DMS153 (cell line): Measurements from ENCODE around the gene NPPB.

Experiments
- DNase-seq: peaks from one replicate; lab custom pipeline; 2025; lab: John Stamatoyannopoulos, UW

The NPPB gene

GRCh38 chr1:11833497-11833896, 25.2 kb downstream of the NPPB start:
- no peak for DNase-seq

DNA sequence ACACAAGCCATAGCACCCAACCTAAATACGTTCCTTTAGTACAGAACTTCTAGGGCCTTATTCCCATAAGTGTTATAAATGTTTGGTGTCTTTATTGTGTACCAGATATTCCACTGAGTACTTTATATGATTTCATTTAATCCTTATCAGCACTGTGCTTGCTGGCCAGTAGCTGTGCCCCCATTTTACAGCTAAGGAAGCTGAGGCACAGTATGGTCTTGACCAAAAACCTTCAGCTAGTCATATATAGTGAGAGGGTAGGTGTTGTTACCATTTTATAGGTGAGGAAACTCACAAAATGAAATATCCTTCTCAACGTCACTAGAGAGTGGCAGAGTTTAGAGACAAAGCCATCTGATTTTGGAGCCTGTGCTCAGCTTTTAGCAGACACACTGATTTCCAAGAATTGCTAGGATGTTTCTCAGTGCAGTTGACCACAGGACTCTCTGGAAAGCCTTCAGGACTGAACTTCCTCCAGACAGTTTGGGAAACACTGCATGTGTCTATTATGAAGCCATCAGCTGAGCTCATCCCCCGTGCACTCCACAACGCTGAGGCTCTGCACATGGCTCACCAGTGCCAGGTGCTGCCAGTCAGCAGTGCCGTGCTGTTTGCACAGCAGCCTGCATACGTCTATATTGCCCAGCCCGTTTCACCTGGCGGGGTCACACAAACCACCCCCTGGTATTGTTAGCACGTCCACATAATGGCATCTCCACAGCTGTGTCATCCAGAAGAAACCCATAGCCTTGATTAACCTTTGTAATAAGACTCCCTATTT, 26.6 kb downstream of the NPPB start:
- no peak for DNase-seq

DNA sequence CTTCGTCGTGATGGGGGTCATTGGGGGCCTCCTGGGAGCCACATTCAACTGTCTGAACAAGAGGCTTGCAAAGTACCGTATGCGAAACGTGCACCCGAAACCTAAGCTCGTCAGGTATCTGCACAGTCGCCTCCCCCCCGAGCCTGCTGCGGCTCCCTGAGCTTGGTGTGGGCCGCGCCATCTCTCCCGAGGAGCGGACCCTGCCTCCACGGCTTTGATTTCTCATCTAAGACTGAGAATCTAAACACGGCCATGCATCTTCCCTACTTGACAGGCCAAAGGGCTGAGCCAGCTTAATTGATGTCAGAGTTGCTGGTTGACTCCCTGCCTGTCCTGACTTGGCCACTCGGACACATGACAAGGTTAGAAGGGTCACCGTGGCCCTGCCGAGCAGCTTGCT, 30.2 kb downstream of the NPPB start:
- DNase-seq = no peak

DNA sequence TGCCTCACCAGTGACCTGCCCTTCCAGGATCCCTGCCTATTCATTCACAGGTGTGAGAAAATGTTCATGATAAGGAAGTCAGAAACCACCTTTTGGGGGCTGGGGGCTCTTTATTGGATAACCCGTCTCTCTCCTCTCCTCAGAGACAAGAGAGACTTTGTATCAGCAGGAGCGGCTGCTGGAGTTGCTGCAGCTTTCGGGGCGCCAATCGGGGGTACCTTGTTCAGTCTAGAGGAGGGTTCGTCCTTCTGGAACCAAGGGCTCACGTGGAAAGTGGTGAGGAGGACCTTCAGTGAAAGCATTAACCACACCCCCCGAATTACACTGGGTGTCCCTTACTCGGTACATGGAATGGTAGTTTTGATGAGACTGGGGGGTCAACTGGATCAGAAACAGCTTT, 31.8 kb downstream of the NPPB start:
- DNase-seq = no peak

GRCh38 chr1:11825131-11825530, 33.6 kb downstream of the NPPB start:
- DNase-seq = no peak

GRCh38 chr1:11823366-11824137, 35.2 kb downstream of the NPPB start:
- DNase-seq = no peak

DNA sequence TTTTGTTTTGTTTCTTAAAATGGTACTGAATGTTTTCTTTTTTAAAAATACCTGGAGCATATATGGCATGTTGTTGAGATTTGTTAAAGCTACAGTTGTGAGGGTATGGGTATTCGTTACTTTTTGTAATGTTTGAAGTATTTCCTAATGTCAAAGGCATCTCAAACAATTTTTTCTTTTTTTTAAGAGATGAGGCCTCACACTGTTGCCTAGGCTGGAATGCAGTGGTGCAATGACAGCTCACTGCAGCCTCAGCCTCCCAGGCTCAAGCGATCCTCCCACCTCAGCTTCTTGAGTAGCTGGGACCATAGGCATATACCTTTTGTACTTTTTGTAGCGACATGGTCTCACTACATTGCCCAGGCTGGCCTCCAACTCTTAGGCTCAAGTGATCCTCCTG, 36.7 kb downstream of the NPPB start:
- DNase-seq = no peak

- no peak for DNase-seq
Observed at GRCh38 chr1:11817192-11817591, 41.6 kb downstream of the NPPB start.

GRCh38 chr1:11813021-11813420, 45.7 kb downstream of the NPPB start:
- no peak for DNase-seq
